HepG2 (cell line): Measurements from ENCODE around the gene GABBR2. TPM values are rescaled to one million over a fixed set of nuclear protein-coding genes. Genes with fewer than 3 reads are reported as not detected.

Source experiments
- ATAC-seq: fragments of 200-7000 bp; cut with Tn5 transposase; 3 replicates; pipeline ENCODE4 v1.9.1; 2020; ENCODE audit warnings: mild to moderate bottlenecking, moderate library complexity
- BruUV-seq: library from RNA; stranded (reverse); fragments of 400-500 nt; replicated peaks from 2 replicates; lab custom pipeline; 2021; lab: Mats Ljungman, UMichigan
- CTCF ChIA-PET: fragments of 300-600 bp; formaldehyde crosslinking; extraction: SDS; loops from one replicate; lab custom pipeline; 2021; ENCODE audit warnings: low total read pairs, inconsistent platforms, low intra/inter-chr PET ratio; lab: Yijun Ruan, JAX
- POLR2A ChIA-PET: fragments of 350-600 bp; sonication (Branson Sonifier 250); formaldehyde crosslinking; loops from one replicate; lab custom pipeline; 2020; ENCODE audit warnings: antibody characterized with exemption, inconsistent platforms; lab: Yijun Ruan, JAX
- DNase-seq: peaks from one replicate; pipeline ENCODE4 v3.0.0-alpha.2; 2015; ENCODE audit warnings: low spot score
- FAIRE-seq: peaks from 3 replicates; lab custom pipeline; 2011; peaks lifted over from hg19 to GRCh38; lab: Jason Lieb, UNC
- H2AFZ ChIP-seq: one replicate; pipeline ENCODE4 v1.6.1; 2011; ENCODE audit warnings: low read length, inconsistent platforms
- H3K27ac ChIP-seq: fragments of 300-600 bp; 3 replicates; pipeline ENCODE4 v1.8.0; 2011; ENCODE audit warnings: mixed run types, mild to moderate bottlenecking, mixed read lengths, low read length, inconsistent platforms; ENCODE audit not compliant: insufficient read depth; ENCODE audit errors: extremely low read length
- H3K27me3 ChIP-seq, 2 experiments: fragments of 200-600 bp in 1 of 2; 2 replicates in 1 of 2; 3 replicates in 1 of 2; pipeline versions ENCODE4 v1.6.0 to v1.8.0; 2011; ENCODE audit warnings: low read length in 2 of 2, mild to moderate bottlenecking in 2 of 2, moderate library complexity in 2 of 2, inconsistent platforms in 1 of 2; ENCODE audit not compliant: insufficient read depth in 2 of 2, control insufficient read depth in 1 of 2
- H3K36me3 ChIP-seq, 2 experiments: fragments of 200-600 bp in 1 of 2; replicated peaks in 1 of 2; 2 replicates in 1 of 2; 3 replicates in 1 of 2; pipeline versions ENCODE4 v1.5.1 to v1.8.0; 2011; ENCODE audit warnings: low read length in 2 of 2, inconsistent platforms in 1 of 2; ENCODE audit not compliant: insufficient read depth in 2 of 2, control insufficient read depth in 1 of 2
- H3K4me1 ChIP-seq: 2 replicates; pipeline ENCODE4 v1.5.1; 2012; ENCODE audit warnings: low read length, inconsistent platforms; ENCODE audit not compliant: insufficient read depth
- H3K4me2 ChIP-seq: 2 replicates; pipeline ENCODE4 v1.6.0; 2011; ENCODE audit warnings: low read depth, low read length, inconsistent platforms
- H3K4me3 ChIP-seq, 3 experiments: fragments of 200-600 bp in 1 of 3; sonication (generic), shearing (Covaris generic) in 1 of 3; replicated peaks in 1 of 3; 2 replicates each; pipeline ENCODE4 v1.5.1; 2011 to 2016; ENCODE audit warnings: low read length in 3 of 3, inconsistent platforms in 2 of 3, low read depth in 2 of 3, mild to moderate bottlenecking in 2 of 3, control low read depth in 1 of 3, mixed read lengths in 1 of 3; ENCODE audit not compliant: insufficient read depth in 1 of 3
- H3K79me2 ChIP-seq: one replicate; pipeline ENCODE4 v1.6.1; 2011; ENCODE audit warnings: low read length, inconsistent platforms; ENCODE audit not compliant: insufficient read depth
- H3K9ac ChIP-seq: 2 replicates; pipeline ENCODE4 v1.6.0; 2011; ENCODE audit warnings: mild to moderate bottlenecking, low read depth, low read length, inconsistent platforms; ENCODE audit not compliant: insufficient read depth
- H3K9me3 ChIP-seq: 2 replicates; pipeline ENCODE4 v1.5.1; 2012; ENCODE audit warnings: mild to moderate bottlenecking, low read length
- H4K20me1 ChIP-seq: 2 replicates; pipeline ENCODE4 v1.6.0; 2011; ENCODE audit warnings: inconsistent platforms, mild to moderate bottlenecking, low read length, moderate library complexity; ENCODE audit not compliant: insufficient read depth
- ATF7 ChIP-seq, 2 experiments: fragments of 450-650 bp in 1 of 2; sonication (generic) in 1 of 2; formaldehyde crosslinking in 1 of 2; IDR thresholded peaks; 2 replicates each; pipeline versions ENCODE4 v1.4.0 to v1.6.1; 2016 to 2020; ENCODE audit warnings: antibody characterized with exemption in 1 of 2, mild to moderate bottlenecking in 1 of 2, missing genetic modification reagents in 1 of 2
- CHD4 ChIP-seq: fragments of 200-600 bp; sonication (generic); IDR thresholded peaks from 2 replicates; pipeline ENCODE4 v1.7.0; 2017; ENCODE audit warnings: mild to moderate bottlenecking, low read length, borderline replicate concordance
- DMAP1 ChIP-seq: IDR thresholded peaks from 2 replicates; pipeline ENCODE4 v1.6.1; 2016
- EP300 ChIP-seq, 3 experiments: sonication (generic) in 1 of 3; formaldehyde crosslinking in 1 of 3; IDR thresholded peaks; 2 replicates each; pipeline versions ENCODE4 v1.5.1 to v1.6.1; 2011 to 2020; ENCODE audit warnings: low read depth in 2 of 3, low read length in 2 of 3, borderline replicate concordance in 1 of 3, improper control_type of control experiment in 1 of 3, mild to moderate bottlenecking in 1 of 3, missing genetic modification reagents in 1 of 3, moderate library complexity in 1 of 3
- KLF12 ChIP-seq: sonication (generic); formaldehyde crosslinking; IDR thresholded peaks from 2 replicates; pipeline ENCODE4 v1.4.0; 2020; ENCODE audit warnings: missing genetic modification reagents, borderline replicate concordance
- NCOA1 ChIP-seq: sonication (generic); formaldehyde crosslinking; IDR thresholded peaks from 2 replicates; pipeline ENCODE4 v1.9.0; 2021; ENCODE audit warnings: missing genetic modification reagents
- PAF1 ChIP-seq: IDR thresholded peaks from 2 replicates; pipeline ENCODE4 v1.6.1; 2016; ENCODE audit warnings: missing genetic modification reagents, missing compliant biosample characterization
- PRDM15 ChIP-seq: sonication (generic); formaldehyde crosslinking; IDR thresholded peaks from 2 replicates; pipeline ENCODE4 v1.4.0; 2020; ENCODE audit warnings: missing genetic modification reagents
- RFX3 ChIP-seq: IDR thresholded peaks from 2 replicates; pipeline ENCODE4 v1.6.1; 2016; ENCODE audit warnings: missing biosample characterization, missing genetic modification reagents
- SRY ChIP-seq: sonication (generic); formaldehyde crosslinking; IDR thresholded peaks from 2 replicates; pipeline ENCODE4 v1.8.0; 2022; ENCODE audit warnings: mild to moderate bottlenecking, missing genetic modification reagents
- ZFP90 ChIP-seq: sonication (generic); formaldehyde crosslinking; IDR thresholded peaks from 2 replicates; pipeline ENCODE4 v1.8.0; 2022; ENCODE audit warnings: missing genetic modification reagents, mild to moderate bottlenecking, inconsistent platforms, borderline replicate concordance
- ZMYM4 ChIP-seq: sonication (generic); formaldehyde crosslinking; IDR thresholded peaks from 2 replicates; pipeline ENCODE4 v1.8.1; 2023; ENCODE audit warnings: mild to moderate bottlenecking, missing genetic modification reagents
- ZNF460 ChIP-seq: sonication (generic); formaldehyde crosslinking; IDR thresholded peaks from 2 replicates; pipeline ENCODE4 v1.5.1; 2020; ENCODE audit warnings: missing genetic modification reagents, mild to moderate bottlenecking, borderline replicate concordance
- ZNF782 ChIP-seq: sonication (generic); formaldehyde crosslinking; IDR thresholded peaks from 2 replicates; pipeline ENCODE4 v1.4.0; 2020; ENCODE audit warnings: missing genetic modification reagents, mild to moderate bottlenecking, borderline replicate concordance
- ZNF790 ChIP-seq: sonication (generic); formaldehyde crosslinking; IDR thresholded peaks from 2 replicates; pipeline ENCODE4 v1.8.0; 2022; ENCODE audit warnings: missing genetic modification reagents, mild to moderate bottlenecking, borderline replicate concordance
- ZNF878 ChIP-seq: sonication (generic); formaldehyde crosslinking; IDR thresholded peaks from 2 replicates; pipeline ENCODE4 v1.8.1; 2023; ENCODE audit warnings: mild to moderate bottlenecking, missing genetic modification reagents, moderate library complexity
- WGBS: methylation state at CpG from one replicate; pipeline ENCODE4 v1.1.6; 2017; ENCODE audit warnings: low lambda C conversion rate; 5-methylcytosine and 5-hydroxymethylcytosine counted together
- in situ Hi-C: cut with HindIII; loops from 2 replicates; pipeline ENCODE4 v1.10.0; 2017; ENCODE audit warnings: low pct_unique_long_range_greater_than_20kb; ENCODE audit not compliant: extremely low pct_ligation_motif_present
- intact Hi-C: fragments of 100-400 bp; cut with micrococcal nuclease; formaldehyde crosslinking; loops from one replicate; pipeline ENCODE4 v1.10.0; 2022; ENCODE audit not compliant: unreplicated experiment
- polyA plus RNA-seq, 8 experiments: library from polyadenylated mRNA; depleted of rRNA in 3 of 8; stranded (reverse) in 7 of 8; unstranded in 1 of 8; fragments of >200 nt; fragmentation: Illumina TruSeq in 4 of 8; extraction: Trizol in 4 of 8; gene quantifications; 2 replicates each; pipeline versions ENCODE4 v1.2.1 to v1.2.3, GENCODE V29; 2011 to 2016; ENCODE audit warnings: low read depth in 4 of 8, missing spikeins in 1 of 8, mixed read lengths in 1 of 8; ENCODE audit not compliant: insufficient read depth in 1 of 8
- total RNA-seq, 5 experiments: library from RNA; depleted of rRNA; stranded (reverse); fragments of >200 nt; fragmentation: Illumina TruSeq; extraction: Trizol; gene quantifications; 2 replicates each; pipeline ENCODE4 v1.2.3, GENCODE V29; 2016; ENCODE audit warnings: low read depth in 1 of 5

GABBR2 gene
- total and polyA plus RNA-seq, 2 of the 13 experiments (the other 11 are each of a cell fraction or from before 2014, with no cell fraction given) = 0.02 TPM; not detected in 1

DNA sequence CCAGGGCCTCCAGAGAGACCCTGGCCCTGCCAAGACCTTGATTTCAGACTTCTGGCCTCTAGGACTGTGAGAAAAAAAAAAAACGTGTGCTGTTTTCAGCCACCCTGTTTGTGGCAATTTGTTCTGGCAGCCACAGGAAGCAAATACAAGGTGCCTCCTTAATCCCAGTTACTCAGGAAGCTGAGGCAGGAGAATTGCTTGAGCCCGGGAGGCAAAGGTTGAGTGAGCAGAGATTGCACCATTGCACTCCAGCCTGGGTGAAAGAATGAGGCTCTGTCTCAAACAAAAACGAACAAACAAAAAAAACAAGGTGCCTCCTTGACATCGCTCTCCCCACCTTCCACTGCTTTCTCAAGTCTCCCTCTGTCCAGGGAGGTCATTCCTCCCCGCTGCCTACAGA lies 98.0 kb downstream of the GABBR2 start:
- ChIA-PET CTCF (no interaction called here), POLR2A (no interaction called here)
- Histone ChIP-seq H3K4me3 (no peak overlapping the region), H3K4me2 (no peak overlapping the region), H3K9me3 (no peaks in the 10 kb centered on the region), H3K27ac (no peak overlapping the region), H3K9ac (no peak overlapping the region), H3K4me1 (no peaks in the 10 kb centered on the region), H4K20me1 (no peaks in the 10 kb centered on the region), H3K36me3 (no peaks in the 10 kb centered on the region), H2AFZ (no peak overlapping the region), H3K79me2 (no peaks in the 10 kb centered on the region), H3K27me3 (no peaks in the 10 kb centered on the region)
- DNase-seq (no peak), FAIRE-seq (no peak), ATAC-seq (no peak)
- intact Hi-C loops = no loop called here
- TF ChIP-seq ZNF782 (CRISPR knock-in tag) (no peak), EP300 (IDR thresholded peaks at IDR 0.05; ENCODE audit: low read depth in 2 of 2, low read length in 2 of 2) (no peak), EP300 (CRISPR knock-in tag; IDR thresholded peaks at IDR 0.05; ENCODE audit: borderline replicate concordance) (no peak), PAF1 (CRISPR knock-in tag) (no peak), NCOA1 (CRISPR knock-in tag) (no peak), ZMYM4 (CRISPR knock-in tag) (no peak), SRY (no peak), CHD4 (no peak), KLF12 (CRISPR knock-in tag) (no peak), ZNF460 (CRISPR knock-in tag) (no peak), RFX3 (CRISPR knock-in tag) (no peak), PRDM15 (CRISPR knock-in tag) (no peak), ZNF878 (no peak), DMAP1 (CRISPR knock-in tag) (no peak), ZFP90 (CRISPR knock-in tag) (no peak), ZNF790 (CRISPR knock-in tag) (no peak), ATF7 (IDR thresholded peaks at IDR 0.05) (no peak), ATF7 (CRISPR knock-in tag; IDR thresholded peaks at IDR 0.05) (no peak)
- no TSS peak for BruUV-seq
- 1% methylated on average over 5 of the region's 5 CpGs for WGBS
- in situ Hi-C loops = no loop called here
